OCI-LY3 (cell line): Measurements from ENCODE around the gene RGS6.

Experiments used
- CTCF ChIP-seq: fragments of 200-600, 300-600 bp; sonication (generic); IDR thresholded peaks from 2 replicates; pipeline ENCODE4 v1.5.1; 2014; ENCODE audit warnings: antibody characterized with exemption, low read length, low read depth
- EZH2phosphoT487 ChIP-seq: fragments of 200-600 bp; shearing (Covaris generic); IDR thresholded peaks from 2 replicates; pipeline ENCODE4 v1.6.1; 2018; ENCODE audit warnings: antibody characterized with exemption, mixed run types, low read depth

GRCh38 chr14:72521968-72522741 is 589.9 kb downstream of the RGS6 start:
- TF ChIP-seq CTCF, result no peak
- TF ChIP-seq EZH2phosphoT487, result no peak
